Psoas muscle (tissue), 8 donors: ENCODE measurements around the gene TSGA10IP. TPM values are rescaled to one million over a fixed set of nuclear protein-coding genes. Genes with fewer than 3 reads are reported as not detected.

Experiments
- ATAC-seq, 4 donors: fragments of 200-7000 bp; cut with Tn5 transposase; one replicate each; pipeline ENCODE4 v1.9.1; 2020; ENCODE audit warnings: moderate library complexity in 3 of 4, mild to moderate bottlenecking in 2 of 4
- DNase-seq, 2 donors: peaks; one replicate each; pipeline ENCODE4 v3.0.0-alpha.2; 2020
- H3K27ac ChIP-seq: fragments of 200-600 bp; one replicate; pipeline ENCODE4 v1.8.0; 2022
- H3K27me3 ChIP-seq, 3 donors: fragments of 200-600 bp in 1 of 3; one replicate each; pipeline versions ENCODE4 v1.6.1 to v1.8.0; 2013 to 2022; ENCODE audit warnings: low read length in 2 of 3, mild to moderate bottlenecking in 2 of 3, moderate library complexity in 1 of 3; ENCODE audit not compliant: insufficient read depth in 3 of 3
- H3K36me3 ChIP-seq, 2 donors: fragments of 200-600 bp in 1 of 2; one replicate each; pipeline versions ENCODE4 v1.6.1 to v1.8.0; 2013 to 2022; ENCODE audit warnings: low read depth in 1 of 2, mild to moderate bottlenecking in 1 of 2, moderate library complexity in 1 of 2; ENCODE audit not compliant: insufficient read depth in 1 of 2
- H3K4me1 ChIP-seq: fragments of 200-600 bp; one replicate; pipeline ENCODE4 v1.8.0; 2022
- H3K4me3 ChIP-seq: fragments of 200-600 bp; one replicate; pipeline ENCODE4 v1.8.0; 2022; ENCODE audit warnings: mild to moderate bottlenecking
- H3K9me3 ChIP-seq: fragments of 200-600 bp; one replicate; pipeline ENCODE4 v1.8.0; 2022
- WGBS, 3 donors: extraction: QIAGEN DNeasy Blood & Tissue Kit; methylation state at CpG; one replicate each; pipeline versions ENCODE4 v1.1.6 to v1.1.7; 2013; 5-methylcytosine and 5-hydroxymethylcytosine counted together
- intact Hi-C, 2 donors: fragments of 100-400 bp; cut with DNase I; formaldehyde crosslinking; loops; one replicate each; pipeline versions ENCODE4 v1.11.0 to v1.14.2; 2022
- polyA plus RNA-seq, 3 donors: library from polyadenylated mRNA; stranded (reverse); fragments of 200-250 nt; gene quantifications; one replicate each; pipeline ENCODE4 v1.2.3, GENCODE V29; 2013
- total RNA-seq, 4 donors: library from RNA; stranded (reverse); fragmentation: NEBNext Ultra II Directional in 2 of 4; extraction: Animal tissue kit (Norgen Biotek cat#: 25700) in 2 of 4; gene quantifications; one replicate each; pipeline versions ENCODE4 v1.2.1 to v1.2.4, GENCODE V29; 2021 to 2023
- TF ChIP-seq, protein P1 (sequence below): fragments of 200-600 bp; IDR thresholded peaks from one replicate; pipeline ENCODE4 v1.8.0; 2022; ENCODE audit warnings: antibody characterized with exemption
- donor health status: healthy with polysubstance abuse.
- donor health status: DM: no; HTN: no; CAD: no; lungs with moderate emphysema.
- donor health status: Bipolar disorder and iron deficiency.
- donor health status: healthy.
- donor health status: DM: yes; HTN: yes; CAD: no.
- donor health status: DM: no; HTN: no; CAD: no.
- donor health status: DM: no; HTN: no; CAD: no.
- donor health status: DM: yes; HTN: yes; CAD: no.

The TSGA10IP gene
- total and polyA plus RNA-seq, 7 donors = not detected

DNA sequence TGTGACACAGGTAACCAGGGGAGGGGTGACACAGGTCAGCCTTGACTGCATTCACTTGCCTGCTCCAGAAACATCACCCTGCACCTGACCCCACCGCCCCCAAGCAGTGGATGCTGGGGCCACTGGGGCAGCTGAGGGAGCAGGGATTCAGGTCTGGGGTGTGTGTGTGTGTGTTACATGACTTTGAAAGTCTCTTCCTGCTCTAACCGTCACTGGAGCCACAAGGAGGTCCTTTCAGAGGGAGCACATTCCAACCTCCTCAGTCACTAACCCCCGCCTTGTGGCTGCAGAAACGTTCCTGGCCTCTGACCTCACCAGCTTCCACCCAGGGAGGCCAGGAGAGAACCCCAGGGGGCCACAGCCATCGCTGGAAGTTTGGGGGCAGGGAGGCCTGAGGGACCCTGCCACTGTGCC is 42.2 kb upstream of the TSGA10IP start:
- H3K36me3 ChIP-seq = no peaks in the 10 kb centered on the region
- 28 to 34% (median 29%) methylated on average over 5 of the region's 5 CpGs for WGBS, 3 donors
- no peaks in the 10 kb centered on the region for H3K9me3 ChIP-seq
- H3K4me3 ChIP-seq = no peak overlapping the region
- H3K4me1 ChIP-seq = no peaks in the 10 kb centered on the region
- H3K27ac ChIP-seq = no peak overlapping the region
- DNase-seq (no peak), ATAC-seq (no peak)
- H3K27me3 ChIP-seq = peaks cover 0 to 8% (median 6%) of the 10 kb centered on the region in 3 donors
- intact Hi-C loops = no loop called here
- TF ChIP-seq, protein P1, sequence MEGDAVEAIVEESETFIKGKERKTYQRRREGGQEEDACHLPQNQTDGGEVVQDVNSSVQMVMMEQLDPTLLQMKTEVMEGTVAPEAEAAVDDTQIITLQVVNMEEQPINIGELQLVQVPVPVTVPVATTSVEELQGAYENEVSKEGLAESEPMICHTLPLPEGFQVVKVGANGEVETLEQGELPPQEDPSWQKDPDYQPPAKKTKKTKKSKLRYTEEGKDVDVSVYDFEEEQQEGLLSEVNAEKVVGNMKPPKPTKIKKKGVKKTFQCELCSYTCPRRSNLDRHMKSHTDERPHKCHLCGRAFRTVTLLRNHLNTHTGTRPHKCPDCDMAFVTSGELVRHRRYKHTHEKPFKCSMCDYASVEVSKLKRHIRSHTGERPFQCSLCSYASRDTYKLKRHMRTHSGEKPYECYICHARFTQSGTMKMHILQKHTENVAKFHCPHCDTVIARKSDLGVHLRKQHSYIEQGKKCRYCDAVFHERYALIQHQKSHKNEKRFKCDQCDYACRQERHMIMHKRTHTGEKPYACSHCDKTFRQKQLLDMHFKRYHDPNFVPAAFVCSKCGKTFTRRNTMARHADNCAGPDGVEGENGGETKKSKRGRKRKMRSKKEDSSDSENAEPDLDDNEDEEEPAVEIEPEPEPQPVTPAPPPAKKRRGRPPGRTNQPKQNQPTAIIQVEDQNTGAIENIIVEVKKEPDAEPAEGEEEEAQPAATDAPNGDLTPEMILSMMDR = no peak

DNA sequence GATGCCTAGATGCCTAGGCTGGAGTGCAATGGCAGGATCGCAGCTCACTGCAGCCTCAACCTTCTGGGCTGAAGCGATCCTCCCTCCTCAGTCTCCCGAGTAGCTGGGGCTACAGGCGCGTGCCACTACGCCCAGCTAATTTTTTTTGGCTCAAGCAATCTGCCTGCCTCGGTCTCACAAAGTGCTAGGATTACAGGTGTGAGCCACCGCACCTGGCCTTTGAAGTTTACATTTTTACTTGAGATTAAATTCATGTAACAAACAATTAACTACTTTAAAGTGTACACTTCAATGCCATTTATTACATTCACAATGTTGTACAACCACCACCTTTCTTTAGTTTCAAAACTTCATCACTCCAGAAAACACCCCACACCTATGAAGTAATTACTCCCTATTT is 41.6 kb upstream of the TSGA10IP start:
- Histone ChIP-seq H3K4me3 (no peak overlapping the region), H3K9me3 (no peaks in the 10 kb centered on the region), H3K27ac (no peak overlapping the region), H3K27me3 (peaks cover 0 to 8% (median 6%) of the 10 kb centered on the region in 3 donors), H3K4me1 (no peaks in the 10 kb centered on the region), H3K36me3 (no peaks in the 10 kb centered on the region)
- 73 to 80% (median 77%) methylated on average over 8 of the region's 8 CpGs for WGBS, 3 donors
- no peak for ATAC-seq
- TF ChIP-seq, protein P1 = no peak
- intact Hi-C loops = no loop called here
- DNase-seq = no peak

DNA sequence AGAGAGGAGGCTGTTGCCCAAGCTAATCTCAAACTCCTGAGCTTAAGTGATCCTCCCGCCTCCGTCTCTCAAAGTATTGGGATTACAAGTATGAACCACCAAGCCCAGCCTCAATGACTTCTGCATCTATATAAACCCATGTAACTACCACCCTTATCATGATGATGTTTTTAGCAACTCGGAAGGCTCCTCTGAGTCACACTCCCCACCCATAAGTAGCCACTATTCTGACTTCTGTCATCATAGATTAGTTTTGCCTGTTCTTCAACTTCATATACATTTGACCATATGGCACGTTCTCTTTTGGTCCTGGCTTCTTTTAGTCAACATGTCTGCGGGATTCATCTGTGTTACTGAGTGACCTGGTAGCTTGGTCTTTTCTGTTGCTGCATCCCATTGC is 38.7 kb upstream of the TSGA10IP start:
- peaks cover 3% of the 10 kb centered on the region for H3K4me1 ChIP-seq
- H3K36me3 ChIP-seq = no peaks in the 10 kb centered on the region
- WGBS, 3 donors = 84 to 90% (median 88%) methylated on average over 5 of the region's 5 CpGs
- no peak overlapping the region for H3K27ac ChIP-seq
- DNase-seq (no peak), ATAC-seq (no peak)
- H3K9me3 ChIP-seq = no peaks in the 10 kb centered on the region
- H3K4me3 ChIP-seq = no peak overlapping the region
- peaks cover 0 to 16% (median 0%) of the 10 kb centered on the region in 3 donors for H3K27me3 ChIP-seq
- TF ChIP-seq, protein P1 = no peak
- intact Hi-C loops = no loop called here

DNA sequence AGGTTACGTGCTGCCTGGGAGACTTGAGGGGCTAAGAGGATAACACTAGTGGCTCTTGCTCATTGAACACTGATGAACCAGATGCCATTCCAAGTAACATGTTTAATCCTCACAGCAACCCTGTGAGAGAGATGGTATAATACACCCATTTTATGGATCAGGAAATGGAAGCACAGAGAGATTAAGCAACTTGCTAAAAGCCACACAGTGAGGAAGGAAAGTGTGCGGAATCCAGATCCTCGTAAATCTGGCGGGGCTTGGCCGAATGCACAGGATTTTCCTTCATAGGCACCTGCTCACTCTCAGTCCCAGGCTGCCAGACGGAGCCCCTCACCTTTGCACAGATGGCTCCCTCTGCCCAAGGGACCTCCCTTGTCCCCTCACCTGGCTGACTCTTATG is 37.4 kb upstream of the TSGA10IP start:
- ATAC-seq (no peak), DNase-seq (no peak)
- 80 to 81% (median 81%) methylated on average over 6 of the region's 6 CpGs for WGBS, 3 donors
- H3K27ac ChIP-seq = no peak overlapping the region
- H3K4me3 ChIP-seq = no peak overlapping the region
- TF ChIP-seq, protein P1 = no peak
- no peaks in the 10 kb centered on the region for H3K36me3 ChIP-seq
- H3K27me3 ChIP-seq = peaks cover 0 to 17% (median 0%) of the 10 kb centered on the region in 3 donors
- H3K4me1 ChIP-seq = peaks cover 11% of the 10 kb centered on the region
- no peaks in the 10 kb centered on the region for H3K9me3 ChIP-seq
- intact Hi-C loops = no loop called here
